ENCODE results near the gene SLC28A1.
"Not testable (repeated sequence)": the region's sequence is repeated elsewhere in the genome, so short reads cannot be mapped to it uniquely, and the experiment has no call there.

SLC28A1 gene

GRCh38 chr15:84915606-84915958 lies 31.1 kb downstream of the SLC28A1 start:
- TF ChIP-seq, protein P1, sequence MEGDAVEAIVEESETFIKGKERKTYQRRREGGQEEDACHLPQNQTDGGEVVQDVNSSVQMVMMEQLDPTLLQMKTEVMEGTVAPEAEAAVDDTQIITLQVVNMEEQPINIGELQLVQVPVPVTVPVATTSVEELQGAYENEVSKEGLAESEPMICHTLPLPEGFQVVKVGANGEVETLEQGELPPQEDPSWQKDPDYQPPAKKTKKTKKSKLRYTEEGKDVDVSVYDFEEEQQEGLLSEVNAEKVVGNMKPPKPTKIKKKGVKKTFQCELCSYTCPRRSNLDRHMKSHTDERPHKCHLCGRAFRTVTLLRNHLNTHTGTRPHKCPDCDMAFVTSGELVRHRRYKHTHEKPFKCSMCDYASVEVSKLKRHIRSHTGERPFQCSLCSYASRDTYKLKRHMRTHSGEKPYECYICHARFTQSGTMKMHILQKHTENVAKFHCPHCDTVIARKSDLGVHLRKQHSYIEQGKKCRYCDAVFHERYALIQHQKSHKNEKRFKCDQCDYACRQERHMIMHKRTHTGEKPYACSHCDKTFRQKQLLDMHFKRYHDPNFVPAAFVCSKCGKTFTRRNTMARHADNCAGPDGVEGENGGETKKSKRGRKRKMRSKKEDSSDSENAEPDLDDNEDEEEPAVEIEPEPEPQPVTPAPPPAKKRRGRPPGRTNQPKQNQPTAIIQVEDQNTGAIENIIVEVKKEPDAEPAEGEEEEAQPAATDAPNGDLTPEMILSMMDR (IDR thresholded peaks at IDR 0.05; ENCODE audit: low read depth, low read length, missing control alignments), result no peak
- no peak overlapping the region for H3K4me3 ChIP-seq (ENCODE audit: low read depth, low read length)
- no peak for DNase-seq (ENCODE audit: low read depth)

GRCh38 chr15:84917452-84917851 lies 33.0 kb downstream of the SLC28A1 start:
- TF ChIP-seq, protein P1 (IDR thresholded peaks at IDR 0.05; ENCODE audit: low read depth, low read length, missing control alignments), result no peak

GRCh38 chr15:84919106-84919667 lies 34.7 kb downstream of the SLC28A1 start:
- TF ChIP-seq, protein P1 (IDR thresholded peaks at IDR 0.05; ENCODE audit: low read depth, low read length, missing control alignments), result no peak
- H3K4me3 ChIP-seq (ENCODE audit: low read depth, low read length), result no peak overlapping the region
- DNase-seq (ENCODE audit: low read depth), result no peak

More at GRCh38 chr15:84917452-84917851, 33.0 kb downstream of the SLC28A1 start:
- no peak for DNase-seq (ENCODE audit: low read depth)
- H3K4me3 ChIP-seq (ENCODE audit: low read depth, low read length), result no peak overlapping the region

GRCh38 chr15:84921121-84921520 lies 36.7 kb downstream of the SLC28A1 start:
- H3K4me3 ChIP-seq (ENCODE audit: low read depth, low read length), result no peak overlapping the region
- TF ChIP-seq, protein P1 (IDR thresholded peaks at IDR 0.05; ENCODE audit: low read depth, low read length, missing control alignments), result no peak
- DNase-seq (ENCODE audit: low read depth), result no peak

DNA sequence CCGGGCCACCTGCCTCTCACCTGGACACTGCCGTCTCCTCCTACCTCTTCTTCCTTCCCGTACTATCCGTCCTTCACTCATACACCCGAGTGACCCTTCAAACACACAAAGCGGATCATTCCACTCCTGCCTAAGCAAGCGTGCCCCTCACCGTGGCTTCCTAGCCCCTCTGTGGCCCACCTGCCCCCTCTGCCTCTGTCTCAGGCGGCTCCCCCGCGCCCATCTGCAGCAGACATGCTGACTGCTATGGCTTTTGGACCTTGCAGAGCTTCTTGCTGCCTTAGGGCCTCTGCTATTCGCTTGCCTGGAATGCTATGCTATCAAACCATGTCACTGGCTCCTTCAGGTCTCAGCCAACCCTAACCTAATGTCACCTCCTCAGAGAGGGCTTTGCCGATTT lies 38.1 kb downstream of the SLC28A1 start:
- DNase-seq (ENCODE audit: low read depth), result no peak
- H3K4me3 ChIP-seq (ENCODE audit: low read depth, low read length), result no peak overlapping the region
- TF ChIP-seq, protein P1 (IDR thresholded peaks at IDR 0.05; ENCODE audit: low read depth, low read length, missing control alignments), result no peak

GRCh38 chr15:84924077-84924731 lies 39.7 kb downstream of the SLC28A1 start:
- DNase-seq (ENCODE audit: low read depth), result no peak
- H3K4me3 ChIP-seq (ENCODE audit: low read depth, low read length), result no peak overlapping the region
- TF ChIP-seq, protein P1 (IDR thresholded peaks at IDR 0.05; ENCODE audit: low read depth, low read length, missing control alignments), result no peak

DNA sequence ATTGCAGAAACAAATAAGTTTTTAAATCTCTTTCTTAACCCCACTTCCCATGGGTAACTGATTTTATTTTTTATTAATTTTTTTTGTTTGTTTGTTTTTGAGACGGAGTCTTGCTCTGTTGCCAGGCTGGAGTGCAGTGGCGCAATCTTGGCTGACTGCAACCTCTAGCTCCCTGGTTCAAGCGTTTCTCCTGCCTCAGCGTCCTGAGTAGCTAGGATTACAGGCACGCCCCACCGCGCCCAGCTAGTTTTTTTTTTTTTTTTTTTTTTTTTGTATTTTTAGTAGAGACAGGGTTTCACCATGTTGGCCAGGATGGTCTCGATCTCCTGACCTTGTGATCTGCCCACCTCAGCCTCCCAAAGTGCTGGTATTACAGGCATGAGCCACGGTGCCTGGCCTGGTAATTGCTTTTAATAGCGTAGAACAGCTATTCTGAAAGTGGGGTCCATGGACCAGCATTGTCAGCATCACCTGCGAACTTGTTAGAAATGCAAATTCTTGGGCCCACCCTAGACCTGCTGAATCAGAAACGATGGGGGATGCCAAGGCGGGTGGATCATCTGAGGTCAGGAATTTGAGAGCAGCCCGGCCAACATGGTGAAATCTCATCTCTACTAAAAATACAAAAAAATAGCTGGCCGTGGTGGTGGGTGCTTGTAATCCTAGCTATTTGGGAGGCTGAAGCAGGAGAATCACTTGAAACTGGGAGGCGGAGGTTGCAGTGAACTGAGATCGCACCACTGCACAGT lies 40.5 kb downstream of the SLC28A1 start:
- DNase-seq (ENCODE audit: low read depth); H3K4me3 ChIP-seq (ENCODE audit: low read depth, low read length): not testable (repeated sequence)
